NCI-H2107 treated with DMSO at 0.1 percent for 48 hours (cell line): ENCODE results near the gene XNDC1N.
"Not testable (repeated sequence)": the region's sequence is repeated elsewhere in the genome, so short reads cannot be mapped to it uniquely, and the experiment has no call there.

Source experiments
- DNase-seq: peaks from one replicate; lab custom pipeline; 2025; ENCODE audit not compliant: unreplicated experiment; lab: John Stamatoyannopoulos, UW

XNDC1N gene

GRCh38 chr11:71933141-71933933, 4.9 kb upstream of the XNDC1N start:
- DNase-seq, result no peak

GRCh38 chr11:71931245-71931602, 2.8 kb upstream of the XNDC1N start:
- DNase-seq, result no peak

- no peak for DNase-seq
Observed at GRCh38 chr11:71930556-71931244, 2.3 kb upstream of the XNDC1N start.

GRCh38 chr11:71929491-71929890, 1.1 kb upstream of the XNDC1N start:
- no peak for DNase-seq

- DNase-seq, result peak; percentile 95
Observed at GRCh38 chr11:71928737-71929443, 496 bp upstream of the XNDC1N start, which contains the start of gene RNF121. Gene RNF121 (plus strand): TSS chr11:71929046. CDS start chr11:71929062, 16 bp downstream.

GRCh38 chr11:71917646-71918140, 10.7 kb downstream of the XNDC1N start:
- no peak for DNase-seq

GRCh38 chr11:71914617-71915189, 13.7 kb downstream of the XNDC1N start:
- no peak for DNase-seq

- DNase-seq, result no peak
Observed at GRCh38 chr11:71913756-71914526, 14.5 kb downstream of the XNDC1N start.

GRCh38 chr11:71911986-71912340, 16.4 kb downstream of the XNDC1N start:
- DNase-seq, result not testable (repeated sequence)

GRCh38 chr11:71911321-71911985, 16.9 kb downstream of the XNDC1N start:
- DNase-seq, result not testable (repeated sequence)

- DNase-seq, result not testable (repeated sequence)
Observed at GRCh38 chr11:71910775-71911174, 17.6 kb downstream of the XNDC1N start.

- no peak for DNase-seq
Observed at GRCh38 chr11:71908218-71908617, 20.2 kb downstream of the XNDC1N start.

- DNase-seq, result not testable (repeated sequence)
Observed at GRCh38 chr11:71901137-71901536, 27.3 kb downstream of the XNDC1N start.

GRCh38 chr11:71895961-71896360, 32.4 kb downstream of the XNDC1N start:
- no peak for DNase-seq

- not testable (repeated sequence) for DNase-seq
Observed at GRCh38 chr11:71889181-71889872, 39.1 kb downstream of the XNDC1N start.

GRCh38 chr11:71888335-71889010, 39.9 kb downstream of the XNDC1N start:
- not testable (repeated sequence) for DNase-seq

GRCh38 chr11:71885806-71886205, 42.6 kb downstream of the XNDC1N start:
- DNase-seq, result not testable (repeated sequence)
